Glutamatergic neuron (in vitro differentiated cells): ENCODE results near the gene KNOP1. TPM values are rescaled to one million over a fixed set of nuclear protein-coding genes. Genes with fewer than 3 reads are reported as not detected.

Source experiments
- DNase-seq: peaks from one replicate; pipeline ENCODE4 v3.0.0; 2022
- H3K27ac Mint-ChIP-seq: one replicate; pipeline ENCODE4 v1.8.0; 2020; ENCODE audit warnings: mild to moderate bottlenecking, mixed read lengths, inconsistent platforms; ENCODE audit not compliant: unreplicated experiment
- H3K27me3 Mint-ChIP-seq: one replicate; pipeline ENCODE4 v1.8.0; 2020; ENCODE audit warnings: mild to moderate bottlenecking, moderate library complexity, mixed read lengths, inconsistent platforms; ENCODE audit not compliant: unreplicated experiment
- H3K36me3 Mint-ChIP-seq: one replicate; pipeline ENCODE4 v1.8.0; 2020; ENCODE audit warnings: mild to moderate bottlenecking, mixed read lengths, inconsistent platforms; ENCODE audit not compliant: unreplicated experiment
- H3K4me1 Mint-ChIP-seq: one replicate; pipeline ENCODE4 v1.8.0; 2020; ENCODE audit warnings: mild to moderate bottlenecking, low read depth, mixed read lengths, inconsistent platforms; ENCODE audit not compliant: unreplicated experiment
- H3K4me3 Mint-ChIP-seq: one replicate; pipeline ENCODE4 v1.8.0; 2020; ENCODE audit warnings: mild to moderate bottlenecking, mixed read lengths, inconsistent platforms; ENCODE audit not compliant: unreplicated experiment
- H3K9me3 Mint-ChIP-seq: one replicate; pipeline ENCODE4 v1.8.0; 2020; ENCODE audit warnings: mild to moderate bottlenecking, moderate library complexity, mixed read lengths, inconsistent platforms; ENCODE audit not compliant: unreplicated experiment
- total RNA-seq: library from RNA; stranded (reverse); fragmentation: NEBNext Ultra II Directional; extraction: Animal tissue kit (Norgen Biotek cat#: 25700); gene quantifications from one replicate; pipeline ENCODE4 v1.2.1, GENCODE V29; 2021; ENCODE audit not compliant: unreplicated experiment
- TF ChIP-seq, protein P1 (sequence below): fragments of 200-600 bp; sonication (generic); IDR thresholded peaks from one replicate; pipeline ENCODE4 v1.5.0; 2021; ENCODE audit not compliant: partially characterized antibody, unreplicated experiment

KNOP1 gene
- total RNA-seq, 1 donor from 2014 or later = 25.6 TPM

DNA sequence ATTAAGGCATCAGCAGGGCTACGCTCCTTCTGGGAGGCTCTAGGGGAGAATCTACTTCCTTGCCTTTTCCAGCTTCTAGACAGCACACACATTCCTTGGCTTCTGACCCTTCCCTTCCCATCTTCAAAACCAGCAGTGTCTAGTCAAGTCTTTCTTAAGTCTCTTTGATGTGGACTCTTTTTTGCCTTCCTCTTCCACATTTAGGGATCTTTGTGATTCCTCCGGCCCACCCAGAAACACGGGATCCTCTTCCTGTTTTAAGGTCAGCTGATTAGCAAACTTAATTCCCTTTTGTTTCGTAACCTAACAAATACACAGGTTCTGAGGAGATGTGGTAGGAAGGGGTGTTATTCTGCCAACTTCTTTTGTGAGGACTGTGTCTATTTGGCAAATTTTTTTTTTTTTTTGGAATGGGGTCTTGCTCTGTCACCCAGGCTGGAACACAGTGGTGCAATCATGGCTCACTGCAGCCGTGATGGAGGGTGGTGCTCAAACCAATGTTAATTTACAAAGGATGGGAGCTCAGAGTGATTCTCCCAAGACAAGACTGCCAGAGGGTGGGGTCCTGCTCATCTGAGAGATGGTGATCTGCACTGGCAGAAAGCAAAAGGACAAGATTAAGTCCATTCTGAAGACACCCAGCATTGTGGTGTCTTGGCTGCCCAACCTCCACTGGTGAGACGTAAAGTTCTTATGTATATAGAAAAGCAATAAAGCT, 14.7 kb downstream of the KNOP1 start:
- Mint-ChIP-seq H3K4me1 (no peaks in the 10 kb centered on the region), H3K27ac (no peak overlapping the region), H3K9me3 (no peaks in the 10 kb centered on the region), H3K4me3 (no peak overlapping the region), H3K27me3 (no peaks in the 10 kb centered on the region), H3K36me3 (peaks cover 10% of the 10 kb centered on the region)
- no peak for DNase-seq
- TF ChIP-seq, protein P1, sequence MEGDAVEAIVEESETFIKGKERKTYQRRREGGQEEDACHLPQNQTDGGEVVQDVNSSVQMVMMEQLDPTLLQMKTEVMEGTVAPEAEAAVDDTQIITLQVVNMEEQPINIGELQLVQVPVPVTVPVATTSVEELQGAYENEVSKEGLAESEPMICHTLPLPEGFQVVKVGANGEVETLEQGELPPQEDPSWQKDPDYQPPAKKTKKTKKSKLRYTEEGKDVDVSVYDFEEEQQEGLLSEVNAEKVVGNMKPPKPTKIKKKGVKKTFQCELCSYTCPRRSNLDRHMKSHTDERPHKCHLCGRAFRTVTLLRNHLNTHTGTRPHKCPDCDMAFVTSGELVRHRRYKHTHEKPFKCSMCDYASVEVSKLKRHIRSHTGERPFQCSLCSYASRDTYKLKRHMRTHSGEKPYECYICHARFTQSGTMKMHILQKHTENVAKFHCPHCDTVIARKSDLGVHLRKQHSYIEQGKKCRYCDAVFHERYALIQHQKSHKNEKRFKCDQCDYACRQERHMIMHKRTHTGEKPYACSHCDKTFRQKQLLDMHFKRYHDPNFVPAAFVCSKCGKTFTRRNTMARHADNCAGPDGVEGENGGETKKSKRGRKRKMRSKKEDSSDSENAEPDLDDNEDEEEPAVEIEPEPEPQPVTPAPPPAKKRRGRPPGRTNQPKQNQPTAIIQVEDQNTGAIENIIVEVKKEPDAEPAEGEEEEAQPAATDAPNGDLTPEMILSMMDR = no peak

DNA sequence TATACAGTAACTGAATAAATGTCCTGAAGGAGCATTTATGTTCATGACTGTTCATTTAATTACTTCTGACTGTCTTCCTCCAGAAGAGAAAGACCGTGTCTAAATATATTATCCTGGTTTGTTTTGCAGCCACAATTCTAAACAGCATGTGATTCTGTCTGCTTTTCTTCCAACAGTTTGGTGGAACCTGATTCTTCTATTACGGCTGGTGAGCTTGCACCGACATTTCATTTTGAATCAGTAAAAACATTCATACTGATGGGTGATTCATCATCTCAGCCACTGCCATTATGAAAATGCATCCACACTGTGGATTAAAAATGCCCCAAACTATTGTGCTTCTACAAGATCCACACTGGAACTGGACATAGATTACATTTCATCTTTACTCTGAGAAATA, 16.9 kb downstream of the KNOP1 start:
- Mint-ChIP-seq H3K9me3 (no peaks in the 10 kb centered on the region), H3K4me1 (no peaks in the 10 kb centered on the region), H3K27me3 (no peaks in the 10 kb centered on the region), H3K4me3 (no peak overlapping the region), H3K27ac (no peak overlapping the region), H3K36me3 (peaks cover 10% of the 10 kb centered on the region)
- DNase-seq = no peak
- TF ChIP-seq, protein P1 = no peak

DNA sequence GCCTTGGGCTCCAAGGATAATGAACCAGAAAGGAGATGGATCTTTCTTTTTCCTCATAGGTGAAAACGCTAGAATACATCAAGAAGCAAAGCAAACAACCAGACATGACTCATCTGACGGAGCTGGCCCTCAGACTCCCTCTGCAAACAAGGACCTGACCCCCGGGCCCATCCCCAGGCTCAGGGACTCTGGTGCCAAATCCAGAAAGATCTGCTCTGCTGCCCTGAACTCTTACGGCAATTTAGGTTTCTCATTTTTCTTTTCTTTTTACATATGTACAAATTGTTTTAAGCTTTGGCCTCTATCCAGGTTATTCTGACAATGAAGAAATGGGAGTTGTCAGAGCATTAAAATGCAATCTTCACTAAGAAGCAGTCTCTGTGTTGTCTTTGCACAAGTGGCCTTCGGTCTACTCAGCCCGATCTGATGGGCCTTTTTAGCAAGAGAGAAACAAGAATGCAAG, 17.7 kb downstream of the KNOP1 start:
- H3K4me3 Mint-ChIP-seq = no peak overlapping the region
- no peaks in the 10 kb centered on the region for H3K4me1 Mint-ChIP-seq
- TF ChIP-seq, protein P1 = no peak
- no peak for DNase-seq
- no peaks in the 10 kb centered on the region for H3K27me3 Mint-ChIP-seq
- H3K27ac Mint-ChIP-seq = no peak overlapping the region
- peaks cover 10% of the 10 kb centered on the region for H3K36me3 Mint-ChIP-seq
- H3K9me3 Mint-ChIP-seq = no peaks in the 10 kb centered on the region

DNA sequence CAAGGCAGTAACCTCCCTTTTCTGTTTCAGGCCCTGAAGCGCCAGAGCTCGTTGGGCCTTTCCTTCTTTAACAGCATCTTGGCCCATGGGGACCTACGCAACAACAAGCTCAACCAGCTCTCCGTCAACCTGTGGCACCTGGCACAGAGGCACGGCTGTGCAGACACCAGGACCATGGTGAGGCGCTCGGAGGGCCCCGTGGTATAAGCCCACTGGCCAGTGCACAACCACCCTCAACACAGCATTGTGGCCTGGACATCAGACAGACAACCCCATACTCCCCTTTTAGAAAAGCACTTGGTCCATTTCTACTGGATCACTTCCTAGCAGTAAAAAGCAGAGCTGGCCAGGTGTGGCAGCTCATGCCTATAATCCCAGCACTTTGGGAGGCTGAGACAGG, 18.6 kb downstream of the KNOP1 start:
- TF ChIP-seq, protein P1 = no peak
- no peaks in the 10 kb centered on the region for H3K4me1 Mint-ChIP-seq
- no peak overlapping the region for H3K4me3 Mint-ChIP-seq
- H3K27ac Mint-ChIP-seq = no peak overlapping the region
- no peaks in the 10 kb centered on the region for H3K9me3 Mint-ChIP-seq
- H3K36me3 Mint-ChIP-seq = peaks cover 4% of the 10 kb centered on the region
- H3K27me3 Mint-ChIP-seq = no peaks in the 10 kb centered on the region
- no peak for DNase-seq
